Cardiac atrium fibroblast (primary cell): ENCODE results near the gene TRIM43B. TPM values are rescaled to one million over a fixed set of nuclear protein-coding genes. Genes with fewer than 3 reads are reported as not detected.

Experiments
- total RNA-seq: library from RNA; depleted of rRNA; stranded (reverse); fragments of >200 nt; gene quantifications from 2 replicates; pipeline ENCODE4 v1.2.3, GENCODE V29; 2015

The TRIM43B gene
- total RNA-seq, result not detected in 2 replicates

DNA sequence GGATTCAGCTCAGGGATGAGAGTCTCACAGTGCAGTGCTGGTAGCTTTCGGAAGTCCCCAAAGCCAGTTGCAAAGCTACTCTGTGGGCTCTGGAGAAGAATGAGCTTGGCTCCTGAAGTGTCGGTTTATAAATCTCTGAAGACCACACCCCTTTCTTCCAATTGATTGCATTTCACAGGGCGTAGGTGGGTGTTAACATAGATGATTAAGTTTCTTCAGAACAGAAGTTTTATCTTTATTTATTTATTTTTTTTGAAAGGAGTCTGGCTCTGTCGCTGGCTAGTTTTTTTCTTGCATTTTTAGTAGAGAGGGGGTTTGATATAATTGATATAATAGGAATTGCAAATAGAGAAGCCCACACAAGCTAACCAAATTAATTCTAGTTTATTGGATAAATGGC is at the start of gene TRIM43B:
Gene TRIM43B, minus strand, starts transcription at position 101 of the 400 bp plus-strand sequence. CDS start 2,040 bp downstream, outside the sequence.

Other genes starting within 250 kb of the TRIM43B start
- under 0.01 TPM in 1 of 2 replicates, not detected in the other for gene PROM2, start 210.3 kb downstream of the TRIM43B start, total RNA-seq
- gene KCNIP3, start 187.4 kb downstream of the TRIM43B start, total RNA-seq, result 4.4 and 10.3 TPM in 2 replicates
- 16.6 and 18.8 TPM in 2 replicates for gene FAHD2A, start 82.0 kb downstream of the TRIM43B start, total RNA-seq
- gene TRIM43, start 107.2 kb upstream of the TRIM43B start, total RNA-seq, result not detected in 2 replicates